Measurements from ENCODE around the gene SPECC1L.
"Not testable (repeated sequence)": the region's sequence is repeated elsewhere in the genome, so short reads cannot be mapped to it uniquely, and the experiment has no call there.

Gene SPECC1L

DNA sequence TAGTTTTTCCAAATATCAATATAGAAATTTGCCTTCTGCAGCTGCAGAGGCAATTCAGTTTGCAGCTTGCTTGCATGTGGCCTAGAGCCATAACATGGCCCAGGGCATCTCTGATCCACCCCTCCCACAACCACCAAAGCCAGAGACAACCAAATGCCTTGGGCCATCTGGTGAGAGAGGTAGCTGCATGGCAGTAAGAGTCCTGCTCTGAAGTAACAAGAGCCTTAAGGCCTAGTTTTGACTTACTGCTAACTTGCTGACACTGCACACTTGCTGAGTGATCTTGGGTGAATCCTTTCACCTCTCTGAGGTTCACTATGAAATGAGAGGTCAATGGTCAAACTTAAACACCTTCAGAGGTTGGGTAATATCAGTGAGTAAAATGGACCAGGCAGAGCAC, 4.9 kb upstream of the SPECC1L start:
- H3K4me3 ChIP-seq (ENCODE audit: low read depth, low read length): no peak overlapping the region
- TF ChIP-seq, protein P1, sequence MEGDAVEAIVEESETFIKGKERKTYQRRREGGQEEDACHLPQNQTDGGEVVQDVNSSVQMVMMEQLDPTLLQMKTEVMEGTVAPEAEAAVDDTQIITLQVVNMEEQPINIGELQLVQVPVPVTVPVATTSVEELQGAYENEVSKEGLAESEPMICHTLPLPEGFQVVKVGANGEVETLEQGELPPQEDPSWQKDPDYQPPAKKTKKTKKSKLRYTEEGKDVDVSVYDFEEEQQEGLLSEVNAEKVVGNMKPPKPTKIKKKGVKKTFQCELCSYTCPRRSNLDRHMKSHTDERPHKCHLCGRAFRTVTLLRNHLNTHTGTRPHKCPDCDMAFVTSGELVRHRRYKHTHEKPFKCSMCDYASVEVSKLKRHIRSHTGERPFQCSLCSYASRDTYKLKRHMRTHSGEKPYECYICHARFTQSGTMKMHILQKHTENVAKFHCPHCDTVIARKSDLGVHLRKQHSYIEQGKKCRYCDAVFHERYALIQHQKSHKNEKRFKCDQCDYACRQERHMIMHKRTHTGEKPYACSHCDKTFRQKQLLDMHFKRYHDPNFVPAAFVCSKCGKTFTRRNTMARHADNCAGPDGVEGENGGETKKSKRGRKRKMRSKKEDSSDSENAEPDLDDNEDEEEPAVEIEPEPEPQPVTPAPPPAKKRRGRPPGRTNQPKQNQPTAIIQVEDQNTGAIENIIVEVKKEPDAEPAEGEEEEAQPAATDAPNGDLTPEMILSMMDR (IDR thresholded peaks at IDR 0.05; ENCODE audit: low read depth, low read length): no peak

DNA sequence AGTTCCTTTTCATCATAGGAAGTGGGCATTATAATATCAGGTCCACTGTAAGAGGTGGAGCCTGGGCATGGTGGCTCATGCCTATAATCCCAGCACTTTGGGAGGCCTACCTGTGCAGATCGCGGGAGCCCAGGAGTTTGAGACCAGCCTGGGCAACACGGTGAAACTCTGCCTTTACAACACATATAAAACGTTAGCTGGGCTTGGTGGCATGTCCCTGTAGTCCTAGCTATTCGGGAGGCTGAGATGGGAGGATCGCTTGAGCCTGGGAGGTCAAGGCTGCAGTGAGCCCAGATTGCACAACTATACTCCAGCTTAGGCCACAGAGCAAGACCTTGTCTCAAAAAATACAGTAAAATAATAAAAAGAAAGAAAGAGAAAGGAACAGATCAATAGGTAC, 4.1 kb upstream of the SPECC1L start:
- not testable (repeated sequence) for H3K4me3 ChIP-seq (ENCODE audit: low read depth, low read length)

DNA sequence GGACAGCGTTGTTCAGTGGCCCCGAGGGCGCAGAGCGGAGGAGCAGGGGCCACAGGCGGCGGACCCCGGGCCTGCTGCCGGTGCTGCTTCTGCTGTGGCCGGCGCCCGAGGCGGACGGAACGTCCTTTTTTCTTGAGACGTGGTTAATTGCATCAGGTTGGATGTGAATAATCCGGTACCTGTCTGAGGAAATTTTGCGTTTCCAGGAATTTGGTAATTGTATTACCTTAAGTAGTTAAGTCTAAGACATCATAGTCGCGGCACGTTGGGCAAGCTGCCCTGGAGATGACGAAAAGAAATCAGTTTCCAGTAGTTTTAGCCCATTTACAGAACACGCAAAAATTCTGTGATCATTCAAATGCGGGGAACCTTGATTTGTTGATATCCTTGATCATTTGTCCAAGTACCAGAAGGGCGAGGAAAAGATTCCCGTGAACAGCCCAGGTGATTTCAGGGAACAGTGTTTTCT, 789 bp downstream of the SPECC1L start:
- TF ChIP-seq, protein P1 (IDR thresholded peaks at IDR 0.05; ENCODE audit: low read depth, low read length): no peak
- H3K4me3 ChIP-seq (ENCODE audit: low read depth, low read length): peak overlapping the region; percentile 93

DNA sequence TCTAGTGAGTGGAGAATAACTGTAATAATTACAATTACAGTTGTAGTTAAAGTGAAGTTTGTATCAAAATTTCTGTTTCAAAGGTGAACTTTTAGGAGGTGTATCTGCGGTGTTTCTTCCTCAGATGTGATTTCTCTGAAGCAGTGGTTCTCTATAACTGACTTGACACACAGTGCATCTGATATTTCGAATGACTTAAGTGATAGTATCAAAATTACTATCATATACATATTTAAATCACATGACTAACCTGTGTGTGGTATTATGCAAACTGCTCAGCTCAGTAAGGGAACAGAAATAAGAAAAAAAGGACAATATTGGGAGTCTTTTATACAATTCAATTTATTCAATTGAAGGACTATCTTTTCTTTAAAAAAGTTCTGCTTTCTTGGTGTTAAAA, 2.4 kb downstream of the SPECC1L start:
- not testable (repeated sequence) for H3K4me3 ChIP-seq (ENCODE audit: low read depth, low read length)

DNA sequence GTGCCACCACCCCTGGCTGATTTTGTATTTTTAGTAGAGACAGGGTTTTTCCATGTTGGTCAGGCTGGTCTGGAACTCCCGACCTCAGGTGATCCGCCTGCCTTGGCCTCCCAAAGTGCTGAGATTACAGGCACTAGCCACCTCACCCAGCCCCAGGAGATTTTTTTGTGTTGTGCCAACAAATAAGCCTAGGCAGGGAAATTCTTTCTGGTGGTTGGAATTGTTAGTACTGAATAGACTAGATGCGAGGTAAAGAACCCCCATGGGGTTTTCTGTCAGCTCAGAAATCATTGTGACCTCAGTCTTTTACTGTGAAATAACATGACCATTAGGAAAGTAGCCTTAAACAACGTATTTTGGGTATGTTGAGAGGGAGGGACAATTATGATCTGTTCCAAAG, 3.3 kb downstream of the SPECC1L start:
- not testable (repeated sequence) for H3K4me3 ChIP-seq (ENCODE audit: low read depth, low read length)

DNA sequence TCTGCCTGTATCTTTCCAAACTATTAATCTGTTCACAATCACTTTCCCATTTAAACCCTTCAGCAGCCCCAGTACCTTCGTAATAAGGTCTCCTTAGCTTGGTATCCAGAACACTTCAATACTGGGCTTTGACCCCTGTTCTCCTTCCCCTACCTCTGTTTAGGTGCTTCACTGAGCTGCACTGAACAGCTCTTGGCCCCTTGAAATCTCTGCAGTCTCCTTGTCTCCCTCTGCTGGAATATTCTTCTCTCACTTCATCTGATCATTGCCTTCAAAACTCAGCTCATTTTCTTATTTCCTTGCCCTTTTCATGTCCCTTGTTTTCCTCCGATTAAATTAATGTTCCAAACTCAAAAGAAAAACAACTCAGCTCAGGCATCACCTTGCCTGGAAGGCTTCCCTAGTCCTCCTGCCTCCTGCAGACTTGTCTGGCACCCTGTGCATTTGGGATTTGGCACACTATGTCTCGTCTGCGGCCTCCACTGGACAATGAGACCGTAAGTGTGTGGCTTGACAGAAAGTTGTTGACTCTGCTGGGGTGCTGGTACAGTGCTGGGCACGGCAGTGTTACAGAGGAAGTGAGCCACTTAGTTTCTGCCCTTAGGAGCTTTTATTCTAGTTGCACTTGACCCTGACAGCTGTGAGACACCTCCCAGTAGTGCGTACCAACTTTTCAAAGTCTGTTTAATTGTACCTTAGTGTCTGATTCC, 4.2 kb downstream of the SPECC1L start:
- not testable (repeated sequence) for H3K4me3 ChIP-seq (ENCODE audit: low read depth, low read length)

DNA sequence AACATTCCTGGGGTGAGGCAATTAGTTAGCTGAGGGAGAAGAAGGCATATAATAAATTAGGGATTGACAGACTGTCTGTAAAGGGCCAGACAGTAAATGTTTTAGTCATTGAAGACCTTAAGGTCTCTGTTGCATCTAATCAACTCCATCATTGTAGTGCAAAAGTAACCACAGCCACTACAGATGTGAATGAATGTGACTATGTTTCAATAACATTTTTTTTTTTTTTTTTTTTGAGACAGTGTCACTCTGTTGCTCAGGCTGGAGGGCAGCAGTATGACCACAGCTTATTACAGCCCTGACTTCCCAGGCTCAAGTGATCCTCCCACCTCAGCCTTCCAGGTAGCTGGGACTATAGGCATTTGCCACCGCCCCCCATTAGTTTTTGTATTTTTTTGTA, 9.7 kb downstream of the SPECC1L start:
- H3K4me3 ChIP-seq (ENCODE audit: low read depth, low read length): not testable (repeated sequence)

DNA sequence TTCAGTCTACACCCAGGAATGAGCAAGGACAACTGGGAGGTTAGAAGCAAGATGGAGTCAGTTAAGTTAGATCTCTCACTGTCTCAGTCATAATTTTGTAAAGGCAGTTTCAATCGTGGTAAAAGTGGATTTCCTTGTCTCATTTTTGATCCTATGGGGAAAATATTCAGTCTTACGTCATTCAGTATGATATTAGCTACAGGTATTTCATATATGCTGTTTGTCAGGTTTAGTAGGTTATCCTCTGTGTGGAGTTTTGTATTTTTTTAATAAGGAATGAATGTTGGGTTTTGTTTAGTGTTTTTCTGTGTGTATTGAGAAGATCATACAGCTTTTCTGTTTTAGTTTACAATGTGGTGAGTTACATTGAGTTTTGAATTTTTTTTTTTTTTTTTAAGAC, 11.8 kb downstream of the SPECC1L start:
- TF ChIP-seq, protein P1 (IDR thresholded peaks at IDR 0.05; ENCODE audit: low read depth, low read length): no peak
- H3K4me3 ChIP-seq (ENCODE audit: low read depth, low read length): no peak overlapping the region

DNA sequence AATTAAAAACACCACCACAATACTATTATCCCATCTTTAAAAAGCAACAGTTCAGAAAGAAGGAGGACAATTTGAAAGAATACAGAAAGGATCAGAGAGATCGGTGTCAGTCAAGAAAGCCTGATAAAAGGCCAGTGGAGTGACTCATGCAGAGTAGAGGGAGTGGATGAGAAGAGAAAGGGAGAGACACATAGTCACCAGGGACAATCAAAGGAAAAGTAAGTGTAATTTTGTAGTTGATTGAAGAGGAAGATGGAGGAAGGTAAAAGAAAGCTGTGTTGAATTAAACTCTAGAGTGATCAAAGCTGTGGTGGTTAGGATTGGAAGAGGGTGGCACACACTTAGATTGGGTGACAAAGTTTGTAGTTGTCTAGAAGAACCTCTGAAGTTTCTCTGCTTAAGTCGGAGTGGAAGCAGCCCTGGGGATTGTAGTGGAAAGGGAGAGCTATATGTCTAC, 14.1 kb downstream of the SPECC1L start:
- H3K4me3 ChIP-seq (ENCODE audit: low read depth, low read length): no peak overlapping the region
- TF ChIP-seq, protein P1 (IDR thresholded peaks at IDR 0.05; ENCODE audit: low read depth, low read length): no peak

DNA sequence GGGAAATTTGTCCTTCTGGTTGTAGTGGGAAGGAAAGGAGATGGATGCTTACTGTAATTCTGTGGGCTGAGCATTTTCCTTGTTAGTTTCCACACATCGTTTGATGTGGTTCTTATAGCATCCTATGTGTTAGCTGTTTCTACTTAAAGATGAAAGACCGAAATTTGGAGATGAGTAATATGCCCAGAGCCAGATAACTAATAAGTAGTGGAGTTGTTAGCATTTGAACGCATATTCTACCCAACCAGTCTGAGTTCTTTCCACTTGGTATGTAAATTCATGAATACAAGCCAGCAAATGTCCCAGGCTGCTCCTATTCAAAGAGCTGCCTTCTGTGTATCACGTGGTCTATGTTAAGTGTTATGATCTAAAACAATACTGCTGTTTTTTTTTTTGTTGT, 14.6 kb downstream of the SPECC1L start:
- no peak overlapping the region for H3K4me3 ChIP-seq (ENCODE audit: low read depth, low read length)
- TF ChIP-seq, protein P1 (IDR thresholded peaks at IDR 0.05; ENCODE audit: low read depth, low read length): no peak

DNA sequence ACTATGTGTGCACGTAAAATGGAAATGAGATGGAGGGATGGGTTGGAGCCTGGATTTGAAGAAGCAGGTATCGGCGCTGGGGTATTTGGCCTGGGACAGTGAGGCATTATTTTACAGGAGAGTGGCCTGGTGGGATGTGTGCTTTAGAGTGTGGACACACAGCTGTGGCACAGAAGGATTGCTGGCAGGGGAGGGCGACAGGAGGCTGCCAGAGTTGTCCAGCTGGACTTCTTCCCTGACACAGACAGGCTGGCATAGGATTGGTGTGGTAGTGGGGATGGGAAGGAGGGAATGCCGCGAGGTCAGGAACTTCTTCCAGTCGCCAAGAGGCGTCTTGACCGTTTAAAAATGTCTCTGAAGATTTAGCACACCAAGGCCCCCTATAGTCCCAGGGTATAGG, 16.6 kb downstream of the SPECC1L start:
- H3K4me3 ChIP-seq (ENCODE audit: low read depth, low read length): not testable (repeated sequence)

DNA sequence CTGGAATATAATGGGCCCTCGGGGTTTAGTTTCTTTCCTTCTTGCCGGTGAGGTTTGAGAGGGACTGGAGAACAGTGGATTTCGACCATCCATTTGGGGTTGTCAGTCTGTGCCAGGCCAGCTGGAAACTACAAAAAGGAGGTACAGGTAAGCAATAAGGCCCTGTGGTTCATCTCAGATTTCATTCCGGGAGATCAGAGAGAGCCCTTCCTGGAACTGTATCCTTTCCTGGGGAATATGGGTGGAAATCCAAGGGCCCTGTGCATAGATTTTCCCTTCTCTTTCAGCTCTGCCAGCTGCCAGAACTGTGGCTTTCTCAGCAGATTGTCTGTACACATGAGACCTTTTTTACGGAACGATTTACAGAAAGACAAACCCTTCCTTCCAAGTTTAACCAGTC, 17.2 kb downstream of the SPECC1L start:
- not testable (repeated sequence) for H3K4me3 ChIP-seq (ENCODE audit: low read depth, low read length)
